ENCODE data around the gene NPLOC4.

GRCh38 chr17:81516439-81516838, 120.5 kb downstream of the NPLOC4 start:
- TF ChIP-seq CTCF (conservative IDR thresholded peaks at IDR 0.05 in 1 of 2, IDR thresholded peaks at IDR 0.05 in 1 of 2; ENCODE audit: extremely low read depth in 1 of 2, insufficient read depth in 1 of 2, low read depth in 1 of 2, low read length in 2 of 2) (no peak), EZH2 (IDR thresholded peaks at IDR 0.05; ENCODE audit: borderline replicate concordance, low read length) (no peak)
